GM21526 (cell line): ENCODE results near the gene ARHGAP36.

Source experiments
- ATAC-seq: cut with Tn5 transposase; IDR thresholded peaks from one replicate; pipeline ENCODE4 v1.9.1; 2021; ENCODE audit warnings: moderate library complexity; ENCODE audit not compliant: unreplicated experiment, low FRiP score

Gene ARHGAP36

GRCh38 chrX:131068945-131069719 lies 11.0 kb downstream of the ARHGAP36 start:
- ATAC-seq: no peak

DNA sequence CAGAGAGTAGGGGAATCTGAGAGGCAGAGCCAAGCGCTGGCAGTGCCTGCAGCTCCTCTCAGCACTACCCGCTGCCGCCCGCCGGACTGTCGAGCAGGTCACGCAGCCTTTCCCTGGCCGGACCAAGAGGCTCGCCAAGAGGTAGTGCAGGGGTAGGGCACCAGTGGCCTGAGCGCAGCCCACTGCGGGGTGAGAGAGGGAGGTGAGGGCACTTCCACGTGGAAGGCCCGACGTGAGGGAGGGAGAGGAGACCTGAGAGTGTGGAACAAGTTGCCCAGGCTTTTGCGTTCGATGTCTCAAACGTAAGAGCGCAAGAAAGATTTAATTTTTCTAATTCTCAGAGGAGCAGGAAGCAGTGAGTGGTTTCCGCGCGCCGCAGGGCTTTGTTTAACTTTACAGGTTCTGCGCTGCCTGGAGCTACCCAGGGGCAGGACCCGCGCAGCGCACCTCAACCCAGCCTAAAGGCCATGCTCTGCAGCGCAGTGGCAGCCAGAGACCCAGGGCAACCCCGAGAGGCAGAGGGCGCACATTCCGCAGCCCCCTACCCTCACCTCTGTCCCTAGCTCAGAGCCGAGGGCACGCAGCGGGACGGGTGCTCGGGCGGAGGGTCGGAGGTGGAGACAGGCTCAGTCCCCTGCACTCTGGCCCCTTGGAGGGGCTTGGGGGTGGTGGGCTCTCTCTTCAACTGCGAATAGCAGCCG lies 14.9 kb downstream of the ARHGAP36 start:
- ATAC-seq: no peak

DNA sequence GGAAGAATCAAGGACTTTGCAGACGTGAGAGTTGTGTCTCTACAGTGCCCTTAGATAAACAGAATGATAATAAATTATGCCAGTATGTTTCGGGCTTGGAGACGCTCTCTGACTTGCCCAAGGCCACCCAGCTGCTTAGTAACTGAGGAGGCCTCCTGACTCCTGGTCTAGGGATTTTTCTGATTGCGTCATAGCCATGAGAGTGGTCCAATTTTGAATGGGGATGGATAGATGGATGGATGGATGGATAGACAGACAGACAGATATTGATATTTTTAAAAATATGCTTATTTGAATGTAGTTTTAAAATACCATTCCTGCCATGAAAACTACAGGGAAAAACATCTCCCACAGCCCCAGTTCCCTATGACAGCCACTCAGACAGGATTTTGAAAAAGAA lies 15.5 kb downstream of the ARHGAP36 start:
- no peak for ATAC-seq

DNA sequence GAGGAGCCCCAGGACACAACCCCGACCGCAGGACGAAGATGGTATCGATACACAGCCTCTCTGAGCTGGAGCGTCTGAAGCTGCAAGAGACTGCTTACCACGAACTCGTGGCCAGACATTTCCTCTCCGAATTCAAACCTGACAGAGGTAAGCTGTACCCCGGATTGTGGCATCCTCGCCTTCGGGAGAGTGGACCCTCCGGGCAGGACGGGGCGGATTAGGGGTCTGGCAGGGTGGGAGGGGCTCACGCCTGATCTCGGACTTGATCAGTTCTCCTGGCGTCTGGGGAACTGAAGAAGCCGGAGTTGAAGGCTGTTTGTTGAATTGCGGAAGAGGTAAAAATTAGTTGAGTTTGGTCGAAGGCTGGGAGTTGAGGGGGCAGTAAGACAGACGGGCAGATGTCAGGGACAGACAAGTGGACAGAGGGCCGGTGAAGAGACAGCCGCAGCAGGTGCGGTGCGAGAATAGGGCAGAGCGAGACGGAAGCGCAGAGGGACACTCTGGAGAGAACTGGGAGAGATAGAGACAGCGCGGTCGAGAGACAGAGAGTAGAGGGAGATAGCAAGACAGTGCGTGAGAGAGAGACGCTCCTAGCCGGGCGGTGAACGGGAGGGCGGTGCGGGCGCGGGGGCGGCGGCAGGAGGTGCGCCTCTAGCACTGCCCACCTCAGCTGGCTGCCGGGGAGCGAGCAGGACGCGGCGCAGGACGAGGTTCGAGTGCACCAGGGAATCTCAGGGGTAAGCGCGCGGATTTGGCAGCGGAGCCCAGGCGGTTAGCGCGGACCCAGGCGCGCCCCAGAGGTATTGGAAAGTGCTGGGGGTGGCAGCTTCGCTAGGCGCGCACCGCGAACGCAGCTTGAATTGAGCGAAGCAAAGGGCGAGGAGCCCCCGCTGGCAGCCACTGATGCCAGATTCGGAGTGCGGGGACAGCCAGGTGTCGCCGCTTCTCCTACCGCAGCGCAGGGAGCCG lies 23.9 kb downstream of the ARHGAP36 start:
- ATAC-seq: no peak

- no peak for ATAC-seq
Measured at GRCh38 chrX:131083510-131084142, 25.5 kb downstream of the ARHGAP36 start.

GRCh38 chrX:131084145-131084544 lies 26.0 kb downstream of the ARHGAP36 start:
- no peak for ATAC-seq

GRCh38 chrX:131136776-131137175 lies 78.6 kb downstream of the ARHGAP36 start:
- no peak for ATAC-seq

GRCh38 chrX:131139072-131139471 lies 80.9 kb downstream of the ARHGAP36 start:
- no peak for ATAC-seq
